Pancreas (tissue), 10 donors: ENCODE measurements around the gene ARHGAP36. TPM values are rescaled to one million over a fixed set of nuclear protein-coding genes. Genes with fewer than 3 reads are reported as not detected.

Experiments used
- ATAC-seq, 4 donors: fragments of 200-7000 bp; cut with Tn5 transposase; one replicate each; pipeline versions ENCODE4 v1.8.0 to v1.9.1; 2020; ENCODE audit warnings: mild to moderate bottlenecking in 4 of 4, moderate library complexity in 4 of 4
- DNase-seq, 6 donors: peaks; one replicate each; pipeline ENCODE4 v3.0.0-alpha.2; 2020
- FAIRE-seq: peaks from 2 replicates; lab custom pipeline; 2012; peaks lifted over from hg19 to GRCh38; lab: Jason Lieb, UNC
- H3K27ac ChIP-seq, 4 donors: fragments of 200-600 bp; sonication (generic); 1 replicate in 3 of 4; 2 replicates in 1 of 4; pipeline versions ENCODE4 v1.5.0 to v1.8.0; 2020
- H3K27me3 ChIP-seq, 4 donors: fragments of 200-600 bp; one replicate each; pipeline ENCODE4 v1.8.0; 2021
- H3K36me3 ChIP-seq, 3 donors: fragments of 200-600 bp; sonication (generic) in 1 of 3; one replicate each; pipeline versions ENCODE4 v1.5.0 to v1.8.0; 2020 to 2021
- H3K4me1 ChIP-seq, 3 donors: fragments of 200-600 bp; one replicate each; pipeline ENCODE4 v1.8.0; 2021
- H3K4me3 ChIP-seq, 4 donors: fragments of 200-600 bp; sonication (generic) in 2 of 4; one replicate each; pipeline versions ENCODE4 v1.5.0 to v1.8.0; 2020 to 2021
- H3K9me3 ChIP-seq, 4 donors: fragments of 200-600 bp; one replicate each; pipeline ENCODE4 v1.8.0; 2021
- CTCF ChIP-seq, 4 donors: fragments of 200-600 bp; sonication (generic) in 3 of 4; IDR thresholded peaks; one replicate each; pipeline versions ENCODE4 v1.5.0 to v1.8.0; 2021; ENCODE audit warnings: antibody characterized with exemption in 4 of 4
- WGBS, 2 donors: extraction: QIAGEN DNeasy Blood & Tissue Kit; methylation state at CpG; one replicate each; pipeline ENCODE4 v1.1.7; 2013; 5-methylcytosine and 5-hydroxymethylcytosine counted together
- intact Hi-C, 3 donors: fragments of 100-400 bp; cut with DNase I; formaldehyde crosslinking; loops; one replicate each; pipeline versions ENCODE4 v1.11.1 to v1.14.2; 2022
- polyA plus RNA-seq, 2 donors: library from polyadenylated mRNA; stranded (reverse); fragments of 200-250 nt; gene quantifications; one replicate each; pipeline ENCODE4 v1.2.3, GENCODE V29; 2013
- total RNA-seq, 6 donors: library from RNA; stranded (reverse); fragmentation: NEBNext Ultra II Directional in 4 of 6; extraction: Animal tissue kit (Norgen Biotek cat#: 25700) in 4 of 6; gene quantifications; one replicate each; pipeline versions ENCODE4 v1.2.1 to v1.2.4, GENCODE V29; 2021 to 2023
- donor health status: healthy with polysubstance abuse.
- donor health status: DM: no; HTN: no; CAD: no; lungs with moderate emphysema.
- donor health status: DM: no; HTN: no; CAD: no.
- donor health status: control.
- donor health status: control.
- donor health status: Bipolar disorder and iron deficiency.
- donor health status: DM: yes; HTN: yes; CAD: no.
- donor health status: DM: no; HTN: no; CAD: no.
- donor health status: DM: no; HTN: no; CAD: no.
- donor health status: DM: yes; HTN: yes; CAD: no.

ARHGAP36 gene
- total and polyA plus RNA-seq, 8 donors = not detected

GRCh38 chrX:131060147-131060546 is 2.0 kb downstream of the ARHGAP36 start:
- no peaks in the 10 kb centered on the region for H3K4me1 ChIP-seq
- 83 to 88% methylated on average over 3 of the region's 3 CpGs for WGBS, 2 donors
- no peak for TF ChIP-seq CTCF (IDR thresholded peaks at IDR 0.05)
- DNase-seq = no peak
- H3K9me3 ChIP-seq = no peaks in the 10 kb centered on the region
- no peaks in the 10 kb centered on the region for H3K36me3 ChIP-seq
- ATAC-seq = no peak
- FAIRE-seq = no peak
- no peak overlapping the region for H3K27ac ChIP-seq
- H3K27me3 ChIP-seq = peaks cover 0 to 18% (median 0%) of the 10 kb centered on the region in 4 donors
- intact Hi-C loops = no loop called here
- H3K4me3 ChIP-seq = no peak overlapping the region

GRCh38 chrX:131061306-131061705 is 3.2 kb downstream of the ARHGAP36 start:
- intact Hi-C loops = no loop called here
- no peak for FAIRE-seq
- no peak for ATAC-seq
- no peaks in the 10 kb centered on the region for H3K36me3 ChIP-seq
- H3K27ac ChIP-seq = no peak overlapping the region
- H3K9me3 ChIP-seq = no peaks in the 10 kb centered on the region
- H3K27me3 ChIP-seq = peaks cover 0 to 18% (median 0%) of the 10 kb centered on the region in 4 donors
- no peak for DNase-seq
- no peak for TF ChIP-seq CTCF (IDR thresholded peaks at IDR 0.05)
- WGBS, 2 donors = 69 to 79% methylated on average over 6 of the region's 6 CpGs
- H3K4me3 ChIP-seq = no peak overlapping the region
- H3K4me1 ChIP-seq = no peaks in the 10 kb centered on the region

- ATAC-seq = no peak
- 17 to 25% methylated on average over 3 of the region's 3 CpGs for WGBS, 2 donors
- no peak for TF ChIP-seq CTCF (IDR thresholded peaks at IDR 0.05)
- Histone ChIP-seq H3K9me3 (no peaks in the 10 kb centered on the region), H3K27me3 (peaks cover 0 to 17% (median 0%) of the 10 kb centered on the region in 4 donors), H3K36me3 (no peaks in the 10 kb centered on the region), H3K4me3 (no peak overlapping the region), H3K27ac (no peak overlapping the region), H3K4me1 (no peaks in the 10 kb centered on the region)
- FAIRE-seq = no peak
- intact Hi-C loops = no loop called here
- no peak for DNase-seq
Measured at GRCh38 chrX:131063613-131064012, 5.5 kb downstream of the ARHGAP36 start.

GRCh38 chrX:131066237-131066636 is 8.1 kb downstream of the ARHGAP36 start:
- H3K9me3 ChIP-seq = no peaks in the 10 kb centered on the region
- FAIRE-seq = no peak
- intact Hi-C loops = no loop called here
- H3K4me1 ChIP-seq = no peaks in the 10 kb centered on the region
- no peak overlapping the region for H3K27ac ChIP-seq
- TF ChIP-seq CTCF (IDR thresholded peaks at IDR 0.05) = no peak
- H3K27me3 ChIP-seq = peaks cover 0 to 23% (median 0%) of the 10 kb centered on the region in 4 donors
- no peak overlapping the region for H3K4me3 ChIP-seq
- no peaks in the 10 kb centered on the region for H3K36me3 ChIP-seq
- ATAC-seq = no peak
- DNase-seq = no peak
- 57 to 60% methylated on average over 3 of the region's 3 CpGs for WGBS, 2 donors

GRCh38 chrX:131067216-131067615 is 9.1 kb downstream of the ARHGAP36 start:
- intact Hi-C loops = no loop called here
- WGBS, 2 donors = 25 to 36% methylated on average over 19 of the region's 19 CpGs
- no peak for FAIRE-seq
- Histone ChIP-seq H3K9me3 (no peaks in the 10 kb centered on the region), H3K36me3 (no peaks in the 10 kb centered on the region), H3K27me3 (peaks cover 0 to 30% (median 0%) of the 10 kb centered on the region in 4 donors), H3K4me1 (no peaks in the 10 kb centered on the region), H3K27ac (no peak overlapping the region), H3K4me3 (no peak overlapping the region)
- TF ChIP-seq CTCF (IDR thresholded peaks at IDR 0.05) = no peak
- DNase-seq = peak in 1 of 6 donors; percentile 53
- no peak for ATAC-seq
